Measurements from ENCODE around the gene INSM1.
"Not testable (repeated sequence)": the region's sequence is repeated elsewhere in the genome, so short reads cannot be mapped to it uniquely, and the experiment has no call there.

Gene INSM1, protein sequence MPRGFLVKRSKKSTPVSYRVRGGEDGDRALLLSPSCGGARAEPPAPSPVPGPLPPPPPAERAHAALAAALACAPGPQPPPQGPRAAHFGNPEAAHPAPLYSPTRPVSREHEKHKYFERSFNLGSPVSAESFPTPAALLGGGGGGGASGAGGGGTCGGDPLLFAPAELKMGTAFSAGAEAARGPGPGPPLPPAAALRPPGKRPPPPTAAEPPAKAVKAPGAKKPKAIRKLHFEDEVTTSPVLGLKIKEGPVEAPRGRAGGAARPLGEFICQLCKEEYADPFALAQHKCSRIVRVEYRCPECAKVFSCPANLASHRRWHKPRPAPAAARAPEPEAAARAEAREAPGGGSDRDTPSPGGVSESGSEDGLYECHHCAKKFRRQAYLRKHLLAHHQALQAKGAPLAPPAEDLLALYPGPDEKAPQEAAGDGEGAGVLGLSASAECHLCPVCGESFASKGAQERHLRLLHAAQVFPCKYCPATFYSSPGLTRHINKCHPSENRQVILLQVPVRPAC

DNA sequence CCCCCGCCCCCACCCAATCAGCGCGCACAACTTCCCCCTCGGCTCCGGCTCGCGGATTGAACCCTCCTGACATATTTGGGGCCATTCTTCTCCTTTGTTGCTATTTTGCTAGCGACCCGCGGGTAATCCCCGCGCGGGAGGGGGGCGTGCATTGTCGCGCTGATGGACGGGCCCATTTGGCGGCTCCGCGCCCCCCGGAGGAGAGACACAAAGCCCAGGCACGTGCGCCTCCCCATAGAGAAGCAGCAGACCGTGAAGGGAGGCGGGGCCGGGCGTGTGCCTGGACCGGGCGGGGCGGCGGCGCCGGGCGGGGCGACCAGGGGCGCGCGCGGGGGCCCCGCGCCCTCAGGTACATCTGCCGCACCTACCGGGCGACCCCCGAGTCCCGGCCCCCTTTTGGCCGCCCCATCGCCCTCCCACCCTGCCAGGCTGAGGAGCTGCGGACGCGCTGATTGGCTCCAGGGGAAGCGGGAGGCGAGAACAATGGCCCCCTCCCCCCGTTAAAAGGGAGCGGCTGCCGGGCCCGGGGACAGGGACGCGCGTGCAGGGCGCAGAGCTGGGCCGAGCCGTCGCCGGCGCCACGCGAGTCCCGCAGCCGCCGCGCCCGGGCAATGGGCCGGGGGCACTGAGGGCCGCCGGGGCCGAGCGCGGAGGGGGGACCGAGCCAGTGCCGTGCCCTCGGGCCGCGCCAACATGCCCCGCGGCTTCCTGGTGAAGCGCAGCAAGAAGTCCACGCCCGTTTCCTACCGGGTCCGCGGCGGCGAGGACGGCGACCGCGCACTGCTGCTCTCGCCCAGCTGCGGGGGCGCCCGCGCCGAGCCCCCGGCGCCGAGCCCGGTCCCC, at the start of gene INSM1:
Gene INSM1 (plus strand): TSS at position 530 of the 843 bp plus-strand sequence. CDS start 164 bp downstream, at position 694.
- DNase-seq = no peak

DNA sequence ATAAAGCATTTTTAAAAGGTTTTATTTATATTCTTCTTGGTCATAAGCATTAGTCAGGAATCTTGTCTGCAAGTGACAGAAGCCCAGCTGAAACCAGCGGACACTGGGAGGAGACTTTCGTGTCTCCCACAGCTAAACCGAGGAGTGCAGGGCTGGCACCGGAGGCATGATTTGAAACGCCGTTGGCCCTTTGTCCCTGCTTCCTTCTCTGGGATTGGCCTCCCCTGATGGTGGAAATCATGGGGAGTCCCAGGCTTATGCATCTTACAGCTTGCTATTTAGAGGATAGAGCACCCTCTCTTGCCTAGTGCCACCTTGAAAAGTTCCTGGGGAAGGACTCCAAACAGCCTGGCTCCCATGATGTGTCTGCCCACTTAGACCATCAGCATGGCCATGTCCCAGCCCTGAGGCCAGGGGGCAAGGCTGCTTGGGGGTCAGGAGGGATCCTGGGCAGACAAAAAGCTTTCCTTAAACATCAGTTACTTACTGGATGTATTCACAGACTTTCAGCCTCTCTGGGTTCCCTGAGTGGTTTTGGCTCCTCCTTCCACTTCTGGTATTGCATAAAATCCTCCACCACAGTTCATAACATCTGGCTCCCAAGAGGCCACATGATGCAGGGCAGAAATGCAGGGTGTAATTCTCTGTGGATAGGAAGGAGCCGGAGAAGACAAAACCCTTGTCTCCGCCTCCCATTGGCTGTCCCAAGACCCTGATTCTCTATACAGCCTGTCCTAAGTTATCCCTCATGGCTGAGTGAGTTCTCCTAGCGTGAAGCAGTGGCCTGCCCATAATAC, 49.3 kb upstream of the INSM1 start:
- DNase-seq = no peak

DNA sequence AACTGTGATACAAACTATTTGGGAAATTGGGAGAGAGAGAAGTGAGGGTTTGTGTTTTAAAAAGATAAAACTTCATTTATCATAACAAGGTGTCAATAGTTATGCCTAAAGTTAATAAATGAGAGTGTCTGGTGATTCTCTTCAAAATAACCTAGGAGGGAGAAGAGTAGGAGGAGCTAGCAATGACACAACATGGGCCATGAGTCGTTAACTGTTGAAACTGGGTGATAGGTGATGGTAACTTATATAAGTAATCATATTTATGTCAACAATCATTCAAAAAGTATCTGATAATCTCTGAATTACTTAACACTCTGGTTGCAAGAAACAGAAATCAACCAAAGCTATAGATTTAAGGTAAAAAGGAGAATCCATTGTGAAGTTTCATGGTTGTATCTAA, 46.8 kb upstream of the INSM1 start:
- no peak for DNase-seq

DNA sequence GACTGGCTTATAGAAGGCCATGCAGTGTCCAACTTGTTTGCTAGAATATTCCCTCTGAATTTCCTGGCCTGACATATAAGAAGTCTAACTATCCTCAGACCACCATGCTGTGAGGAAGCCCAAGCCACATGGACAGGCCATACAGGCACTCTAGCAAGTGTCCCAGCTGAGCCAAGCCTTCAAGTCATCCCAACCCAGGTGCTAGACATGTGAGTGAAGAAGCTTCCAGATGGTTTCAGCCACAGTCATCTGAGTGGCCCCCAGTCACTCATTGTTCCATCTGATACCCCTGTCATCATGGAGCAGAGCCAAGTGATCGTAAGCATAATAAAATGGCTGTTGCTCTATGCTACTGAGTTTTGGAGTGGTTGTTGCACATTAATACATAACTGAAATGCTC, 46.0 kb upstream of the INSM1 start:
- DNase-seq = no peak

DNA sequence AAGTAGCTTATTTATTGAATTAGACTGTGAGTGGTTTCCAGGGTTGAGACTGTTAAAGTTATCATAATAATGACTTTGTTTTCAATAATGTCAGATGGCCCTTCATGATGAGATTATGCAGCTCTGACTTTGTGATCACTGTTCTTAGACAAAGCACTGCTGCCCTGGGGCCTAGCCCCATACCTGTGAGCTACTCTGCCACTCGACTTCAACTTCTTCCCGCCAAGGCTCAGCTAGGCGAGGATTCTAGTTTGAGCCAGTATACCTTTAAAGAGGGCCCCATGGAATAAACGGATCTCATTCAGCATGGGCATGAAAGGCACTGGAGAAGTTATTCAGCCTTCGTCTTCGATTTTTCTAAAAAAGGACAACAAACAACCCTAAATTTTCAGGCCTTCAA, 45.0 kb upstream of the INSM1 start:
- DNase-seq = no peak

DNA sequence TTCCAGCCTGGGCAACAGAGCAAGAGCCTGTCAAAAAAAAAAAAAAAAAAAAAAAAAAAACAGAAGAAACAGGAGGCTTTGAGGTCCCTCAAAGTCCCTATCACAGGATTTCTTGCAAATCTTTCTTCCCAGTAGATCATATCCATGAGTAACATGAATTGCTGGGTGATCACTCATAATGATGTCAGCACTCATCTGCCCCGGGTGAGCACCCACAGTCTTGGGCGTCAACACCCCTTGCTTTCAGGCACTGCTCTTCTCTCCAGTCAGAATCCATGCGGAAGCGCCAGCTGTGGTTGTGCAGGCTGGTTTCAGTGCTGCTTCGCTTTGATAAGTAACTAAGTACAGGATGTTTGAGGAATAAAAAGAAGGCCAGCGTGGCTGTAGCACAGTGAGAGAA, 40.2 kb upstream of the INSM1 start:
- no peak for DNase-seq

DNA sequence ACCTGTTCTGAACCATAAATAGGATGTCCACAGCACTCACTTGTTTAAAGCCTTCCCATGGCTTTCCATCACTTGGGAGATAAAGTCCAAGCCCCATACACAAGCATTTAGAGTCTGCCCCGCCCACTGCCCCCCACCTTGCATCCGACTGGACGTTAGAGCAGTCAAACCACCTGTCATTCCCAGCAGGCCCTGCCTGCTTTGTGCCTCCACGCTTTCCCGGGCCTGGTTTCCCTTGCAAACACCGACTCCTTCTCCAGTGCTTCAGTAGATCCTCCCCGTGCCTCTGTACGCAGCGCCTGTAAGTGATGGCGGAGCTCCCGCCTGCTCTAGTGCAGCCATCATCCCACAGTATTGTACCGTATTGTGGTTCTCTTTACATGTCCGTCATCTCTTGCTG, 38.3 kb upstream of the INSM1 start:
- no peak for DNase-seq

DNA sequence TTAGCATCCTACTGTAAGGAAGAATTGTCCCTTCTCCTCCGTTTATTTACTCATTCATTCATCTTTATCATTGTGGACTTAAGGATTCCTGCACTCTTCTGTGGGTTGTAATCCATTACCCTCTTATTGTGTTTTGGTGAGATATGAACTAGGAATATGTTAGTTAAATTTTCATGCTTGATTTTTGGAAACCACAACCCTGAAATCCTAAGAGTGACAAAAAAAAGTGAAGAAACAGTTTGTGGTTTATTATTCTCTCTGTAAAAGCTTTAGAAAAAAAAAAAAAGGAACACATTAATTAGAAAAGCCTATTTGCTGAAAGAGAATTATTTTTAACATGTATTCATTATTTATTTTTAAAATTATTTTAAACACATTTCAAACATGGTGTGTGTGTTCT, 36.7 kb upstream of the INSM1 start:
- DNase-seq = no peak

DNA sequence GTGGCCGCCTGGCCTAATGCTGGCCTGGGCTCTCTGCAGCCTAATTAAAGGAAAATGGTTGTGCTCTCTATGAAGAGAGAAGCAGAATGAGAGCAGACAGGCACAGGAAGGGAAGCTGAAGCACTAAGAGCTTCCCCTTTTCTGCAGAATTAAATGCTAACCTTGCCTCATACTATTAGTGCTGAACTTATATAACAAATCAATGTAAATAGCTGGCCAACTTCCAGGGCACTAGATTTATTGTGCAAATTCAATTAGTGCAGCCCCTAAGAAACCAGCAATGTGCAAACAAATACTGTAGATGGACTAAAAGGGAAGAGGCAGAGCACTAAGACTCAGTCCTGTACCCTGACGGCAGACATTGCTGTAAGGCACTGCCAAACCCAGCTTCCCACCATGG, 36.1 kb upstream of the INSM1 start:
- DNase-seq = no peak

DNA sequence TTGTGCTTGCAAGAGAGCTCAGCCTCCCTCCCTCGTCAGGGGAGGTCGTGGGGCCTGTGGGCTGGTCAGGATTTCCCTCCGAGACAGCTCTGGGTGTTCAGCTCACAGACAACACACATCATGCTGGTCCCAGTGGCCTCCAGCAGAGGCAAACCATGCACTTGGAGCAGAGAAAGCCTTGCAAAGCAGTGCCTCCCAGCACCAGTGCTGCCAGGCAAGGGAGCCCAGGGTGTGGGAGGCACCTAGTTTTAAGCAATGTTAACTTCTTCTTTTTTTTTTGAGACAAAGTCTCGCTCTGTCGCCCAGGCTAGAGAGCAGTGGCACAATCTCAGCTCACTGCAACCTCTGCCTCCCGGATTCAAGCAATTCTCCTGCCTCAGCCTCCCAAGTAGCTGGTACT, 34.0 kb upstream of the INSM1 start:
- no peak for DNase-seq

DNA sequence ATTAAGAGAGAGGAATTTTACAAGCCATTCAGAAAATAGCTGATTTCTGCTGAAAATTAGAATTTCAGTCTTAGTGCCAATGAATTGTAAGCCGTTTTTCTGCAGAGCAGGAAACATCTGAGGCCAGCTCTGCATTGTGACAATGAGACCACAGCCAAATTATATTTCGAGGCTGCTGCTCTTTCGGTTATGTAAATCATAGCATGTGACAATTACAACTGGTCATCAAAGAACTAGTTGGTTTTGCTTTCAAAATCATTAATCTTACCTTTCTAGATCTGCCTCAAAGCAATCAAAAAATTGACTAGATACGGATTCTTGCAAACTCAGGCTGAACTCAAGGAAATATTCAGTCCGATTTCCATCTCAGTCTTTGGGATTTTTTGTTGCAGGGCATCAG, 33.4 kb upstream of the INSM1 start:
- no peak for DNase-seq

DNA sequence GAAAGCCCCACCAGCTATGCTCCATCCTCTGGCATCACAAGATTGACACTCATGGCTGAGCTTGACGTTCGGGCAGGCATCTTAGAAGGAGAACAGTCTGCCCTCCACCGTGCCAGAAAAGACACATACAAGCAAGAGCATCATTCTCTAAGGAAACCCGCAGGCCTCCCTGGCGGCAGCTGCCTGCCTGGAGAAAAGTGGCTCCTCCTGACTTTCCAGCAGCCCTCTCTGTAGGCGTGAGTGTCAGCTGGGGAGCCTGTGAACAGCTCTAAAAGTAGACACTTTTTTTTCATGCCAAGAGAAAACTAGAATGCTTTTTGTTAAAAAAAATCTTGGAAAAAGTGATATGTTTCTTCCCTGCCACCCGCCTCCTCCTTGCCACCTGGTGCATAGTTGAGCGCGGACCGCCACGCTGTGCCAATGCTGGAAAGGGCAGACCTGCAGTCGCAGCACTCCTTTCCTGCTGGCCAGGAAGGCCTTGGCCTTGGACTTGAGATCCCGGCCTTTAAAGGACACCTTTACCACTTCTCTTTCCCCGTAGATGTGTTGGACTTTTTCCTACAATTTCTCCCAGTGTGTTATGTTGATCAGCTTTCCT, 29.7 kb upstream of the INSM1 start:
- DNase-seq = no peak

DNA sequence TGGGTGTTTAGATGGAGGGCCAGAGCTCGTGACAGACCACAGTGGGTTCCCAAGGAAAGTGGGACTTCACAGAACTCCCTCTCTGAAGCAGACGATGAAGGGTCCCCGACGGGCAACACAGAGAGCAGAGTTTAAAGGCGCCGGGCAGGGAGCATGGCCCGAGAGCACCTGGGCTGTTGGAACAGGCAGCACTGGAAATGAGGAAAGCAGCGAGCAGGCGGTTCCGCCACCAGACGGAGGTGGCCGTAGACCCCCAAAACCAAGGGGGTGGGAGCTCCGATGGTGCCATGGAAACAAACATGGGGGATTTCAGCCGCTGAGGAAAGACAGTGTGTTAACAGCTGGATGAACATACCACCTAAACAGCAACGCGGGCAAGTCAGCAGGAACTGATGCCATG, 27.5 kb upstream of the INSM1 start:
- no peak for DNase-seq

DNA sequence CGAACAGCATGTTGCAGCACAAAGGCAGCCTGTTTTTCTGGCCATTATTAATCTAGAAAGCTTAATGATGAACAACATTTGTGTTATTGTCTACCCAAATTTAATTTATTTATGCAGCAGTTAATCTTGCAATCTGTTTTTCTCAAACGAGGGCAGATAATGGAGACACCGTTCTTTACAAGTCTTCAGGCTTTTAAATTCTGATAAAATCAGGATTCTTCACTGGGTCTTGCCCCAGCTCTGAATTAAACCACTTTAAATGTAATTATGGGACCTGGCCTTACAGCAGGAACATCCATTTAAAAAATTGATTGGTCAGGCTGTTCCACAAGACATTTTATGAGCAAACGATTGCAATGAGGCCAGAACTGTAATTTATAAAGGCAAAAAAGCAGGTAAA, 26.5 kb upstream of the INSM1 start:
- no peak for DNase-seq

DNA sequence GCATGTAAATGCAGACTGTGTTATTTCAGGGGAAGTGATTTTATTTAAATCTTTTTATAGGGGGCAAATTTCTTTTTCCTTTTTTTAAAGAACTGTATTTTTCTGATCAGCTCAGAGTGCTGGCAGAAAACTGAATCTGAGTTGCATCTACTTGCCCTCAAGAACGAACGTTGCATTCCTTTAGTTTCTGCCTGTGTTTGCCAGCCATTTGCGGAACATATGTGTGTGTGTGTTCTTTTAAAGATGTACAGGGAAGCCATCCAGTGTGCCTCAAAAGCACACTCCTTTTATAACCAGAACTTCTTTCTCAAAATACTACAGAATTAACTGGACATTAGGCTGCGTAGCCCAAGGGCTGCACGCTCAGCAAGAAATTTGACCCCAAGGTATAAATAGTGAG, 25.8 kb upstream of the INSM1 start:
- DNase-seq = no peak

DNA sequence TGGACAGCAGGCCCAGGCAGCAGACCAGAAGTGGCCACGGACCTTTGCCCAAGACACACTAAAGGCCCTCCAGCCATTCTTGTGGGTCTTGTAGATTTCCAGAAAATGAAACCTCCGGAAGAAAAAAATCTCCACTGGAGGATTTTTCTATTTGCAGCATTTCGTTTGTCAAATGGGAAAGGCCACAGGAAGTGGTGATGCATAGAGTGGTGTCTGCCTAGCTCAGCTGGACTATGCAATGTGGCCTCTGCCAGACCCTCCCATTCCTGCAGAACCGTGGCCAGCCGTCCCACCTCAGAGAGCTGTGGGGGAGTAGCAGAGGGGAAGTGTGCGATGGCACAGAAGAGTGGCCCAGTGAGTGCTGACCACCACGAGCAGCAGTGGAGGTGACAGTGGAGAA, 24.0 kb upstream of the INSM1 start:
- DNase-seq = no peak

DNA sequence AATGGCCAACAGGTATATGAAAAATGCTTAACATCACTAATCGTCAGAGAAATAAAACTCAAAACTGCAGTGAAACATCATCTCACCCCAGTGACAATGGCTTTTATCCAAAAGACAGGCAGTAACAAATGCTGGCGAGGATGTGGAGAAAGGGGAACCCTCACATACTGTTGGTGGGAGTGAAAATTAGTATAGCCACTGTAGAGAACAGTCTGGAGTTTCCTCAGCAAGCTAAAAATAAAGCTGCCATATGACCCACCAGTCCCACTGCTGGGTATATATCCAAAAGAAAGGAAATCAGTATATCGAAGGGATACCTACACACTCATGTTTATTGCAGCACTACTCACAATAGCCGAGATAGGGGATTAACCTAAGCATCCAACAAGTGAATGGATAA, 23.4 kb upstream of the INSM1 start:
- no peak for DNase-seq

DNA sequence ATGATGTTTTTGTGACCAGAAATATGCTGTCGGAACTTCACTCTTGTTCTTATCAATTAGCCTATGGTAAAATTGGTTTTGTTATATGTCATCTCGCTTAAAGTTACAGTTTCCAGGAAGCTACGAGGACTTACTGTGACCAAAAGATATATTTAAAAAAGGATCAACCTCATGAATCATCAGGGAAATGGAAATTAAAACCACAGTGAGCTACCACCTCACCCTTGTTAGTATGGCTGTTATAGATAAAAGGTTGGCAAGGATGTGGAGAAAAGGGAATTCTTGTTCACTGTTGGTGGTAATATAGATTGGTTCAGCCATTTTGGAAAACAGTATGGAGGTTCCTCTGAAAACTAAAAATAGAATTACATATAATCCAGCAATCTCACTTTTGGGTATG, 14.3 kb upstream of the INSM1 start:
- DNase-seq = no peak

DNA sequence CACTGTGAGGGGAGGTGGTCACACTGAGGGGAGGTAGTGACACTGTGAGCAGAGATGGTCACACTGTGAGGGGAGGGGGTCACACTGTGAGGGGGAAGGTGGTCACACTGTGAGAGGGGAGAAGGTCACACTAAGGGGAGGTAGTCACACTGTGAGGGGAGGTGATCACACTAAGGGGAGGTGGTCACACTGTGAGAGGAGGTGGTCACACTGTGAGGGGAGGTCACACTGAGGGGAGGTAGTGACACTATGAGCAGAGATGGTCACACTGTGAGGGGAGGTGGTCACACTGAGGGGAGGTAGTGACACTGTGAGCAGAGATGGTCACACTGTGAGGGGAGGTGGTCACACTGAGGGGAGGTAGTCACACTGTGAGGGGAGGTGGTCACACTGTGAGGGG, 12.4 kb upstream of the INSM1 start:
- not testable (repeated sequence) for DNase-seq

DNA sequence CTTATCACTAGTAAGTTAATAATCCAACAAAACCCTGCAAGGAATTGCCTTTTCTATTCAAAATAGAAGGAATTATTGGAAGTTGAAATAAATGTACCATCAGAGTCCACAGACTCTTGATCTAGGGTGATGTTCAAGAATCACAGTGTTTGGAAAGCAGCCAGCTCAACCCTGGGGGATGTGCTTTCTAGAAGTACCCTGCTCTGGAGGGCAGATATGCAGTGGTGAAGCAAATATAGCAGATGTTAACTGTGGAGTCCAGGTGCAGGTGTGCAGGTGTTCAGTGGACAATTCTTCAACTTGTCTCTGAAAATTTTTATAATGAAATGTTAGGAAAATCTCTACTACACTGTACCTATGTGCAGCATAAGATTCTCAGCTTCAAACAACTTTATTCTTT, 9.1 kb upstream of the INSM1 start:
- no peak for DNase-seq

DNA sequence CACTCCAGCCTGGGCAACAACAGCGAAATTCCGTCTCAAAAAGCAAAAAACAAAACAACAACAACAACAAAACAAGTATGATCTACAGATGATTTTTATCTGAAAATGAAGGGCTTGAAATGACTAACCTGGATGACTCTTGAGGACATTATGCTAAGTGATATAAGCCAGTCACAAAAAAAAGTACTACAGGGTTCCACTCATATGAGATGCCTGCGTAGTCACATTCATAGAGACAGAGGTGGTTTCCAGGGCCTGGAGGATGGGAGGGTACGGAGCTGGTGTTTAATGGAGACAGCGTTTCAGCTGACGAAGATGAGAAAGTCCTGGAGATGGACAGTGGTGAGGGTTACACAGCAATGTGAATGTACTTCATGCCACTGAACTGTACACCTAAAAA, 8.3 kb upstream of the INSM1 start:
- DNase-seq = no peak

DNA sequence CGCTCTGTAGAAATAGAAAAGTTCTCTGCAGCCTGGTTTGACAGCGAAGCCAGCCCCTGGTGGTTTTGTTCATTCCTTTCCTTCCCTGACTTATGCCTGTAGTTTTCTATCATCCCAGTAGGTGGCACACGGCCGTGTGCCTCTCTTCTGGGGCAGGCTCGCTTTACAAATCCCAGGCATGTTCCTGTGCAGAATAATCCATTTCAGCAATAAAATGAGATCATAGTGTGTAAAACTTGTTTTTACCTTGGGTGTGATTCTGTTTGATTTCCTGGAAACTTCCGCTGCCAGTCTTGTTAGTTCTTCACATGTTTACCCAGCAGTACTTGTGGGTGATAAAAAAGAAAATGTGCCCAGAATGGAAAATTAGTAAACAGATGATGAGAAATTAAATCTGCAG, 7.4 kb upstream of the INSM1 start:
- peak; percentile 40 for DNase-seq
